Measurements from ENCODE around the gene SRBD1.

DNA sequence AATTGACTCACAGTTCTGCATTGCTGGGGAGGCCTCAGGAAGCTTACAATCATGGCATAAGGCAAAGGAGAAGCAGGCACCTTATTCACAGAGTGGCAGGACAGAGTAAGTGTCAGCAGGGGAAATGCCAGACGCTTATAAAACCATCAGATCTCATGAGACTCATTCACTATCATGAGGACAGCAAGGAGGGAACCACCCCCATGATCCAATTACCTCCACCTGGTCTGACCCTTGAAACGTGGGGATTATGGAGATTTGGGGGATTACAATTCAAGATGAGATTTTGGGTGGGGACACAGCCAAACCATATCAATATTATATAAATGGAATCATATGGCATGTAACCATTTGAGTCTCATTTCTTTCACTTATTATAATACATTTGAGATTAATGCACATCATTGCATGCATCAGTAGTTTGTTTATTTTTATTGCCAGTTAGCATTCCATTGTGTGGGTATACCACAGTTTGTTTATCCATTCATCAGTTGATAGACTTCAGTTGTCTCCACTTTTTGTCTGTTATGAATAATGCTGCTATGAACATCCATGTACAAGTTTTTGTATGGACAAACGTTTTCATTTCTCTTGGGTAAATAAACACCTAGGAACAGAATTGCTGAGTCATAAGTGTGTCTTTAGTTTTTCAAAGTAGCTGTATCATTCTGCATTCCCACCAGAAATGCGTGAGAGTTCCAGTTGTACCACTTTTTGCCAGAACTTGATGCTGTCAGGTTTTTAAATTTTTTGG, 5.8 kb upstream of the SRBD1 start:
- TF ChIP-seq POLR2A (IDR thresholded peaks at IDR 0.05): no peak
- TF ChIP-seq, protein P1, sequence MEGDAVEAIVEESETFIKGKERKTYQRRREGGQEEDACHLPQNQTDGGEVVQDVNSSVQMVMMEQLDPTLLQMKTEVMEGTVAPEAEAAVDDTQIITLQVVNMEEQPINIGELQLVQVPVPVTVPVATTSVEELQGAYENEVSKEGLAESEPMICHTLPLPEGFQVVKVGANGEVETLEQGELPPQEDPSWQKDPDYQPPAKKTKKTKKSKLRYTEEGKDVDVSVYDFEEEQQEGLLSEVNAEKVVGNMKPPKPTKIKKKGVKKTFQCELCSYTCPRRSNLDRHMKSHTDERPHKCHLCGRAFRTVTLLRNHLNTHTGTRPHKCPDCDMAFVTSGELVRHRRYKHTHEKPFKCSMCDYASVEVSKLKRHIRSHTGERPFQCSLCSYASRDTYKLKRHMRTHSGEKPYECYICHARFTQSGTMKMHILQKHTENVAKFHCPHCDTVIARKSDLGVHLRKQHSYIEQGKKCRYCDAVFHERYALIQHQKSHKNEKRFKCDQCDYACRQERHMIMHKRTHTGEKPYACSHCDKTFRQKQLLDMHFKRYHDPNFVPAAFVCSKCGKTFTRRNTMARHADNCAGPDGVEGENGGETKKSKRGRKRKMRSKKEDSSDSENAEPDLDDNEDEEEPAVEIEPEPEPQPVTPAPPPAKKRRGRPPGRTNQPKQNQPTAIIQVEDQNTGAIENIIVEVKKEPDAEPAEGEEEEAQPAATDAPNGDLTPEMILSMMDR (IDR thresholded peaks at IDR 0.05): no peak
